HG02678 (cell line): ENCODE measurements around the gene PDK3.

Source experiments
- ATAC-seq: cut with Tn5 transposase; IDR thresholded peaks from one replicate; pipeline ENCODE4 v1.9.1; 2021; ENCODE audit warnings: mild to moderate bottlenecking, moderate library complexity; ENCODE audit not compliant: unreplicated experiment

PDK3 gene

GRCh38 chrX:24547961-24548360 lies 82.9 kb downstream of the PDK3 start:
- ATAC-seq, result no peak

GRCh38 chrX:24550166-24550565 lies 85.1 kb downstream of the PDK3 start:
- no peak for ATAC-seq

- no peak for ATAC-seq
These were observed 87.9 kb downstream of the PDK3 start for GRCh38 chrX:24553011-24553410.

- ATAC-seq, result no peak
These were observed 96.0 kb downstream of the PDK3 start for GRCh38 chrX:24561121-24561520.

- ATAC-seq, result no peak
These were observed 98.4 kb downstream of the PDK3 start for GRCh38 chrX:24563291-24564010.

- no peak for ATAC-seq
These were observed 101.2 kb downstream of the PDK3 start for GRCh38 chrX:24566240-24566639.

- ATAC-seq, result no peak
These were observed 102.1 kb downstream of the PDK3 start for GRCh38 chrX:24567169-24567568.

- no peak for ATAC-seq
These were observed 109.7 kb downstream of the PDK3 start for GRCh38 chrX:24574743-24575142.

GRCh38 chrX:24575496-24575895 lies 110.4 kb downstream of the PDK3 start:
- ATAC-seq, result no peak

GRCh38 chrX:24577091-24577490 lies 112.0 kb downstream of the PDK3 start:
- ATAC-seq, result no peak
